Activated CD4-positive, alpha-beta memory T cell treated with anti-CD3 and anti-CD28 coated beads, Interleukin-2, amount 10 ng/mL, durations not matched to agents 7 days and 5 days (primary cell): Measurements from ENCODE around the gene CLPSL1. TPM values are rescaled to one million over a fixed set of nuclear protein-coding genes. Genes with fewer than 3 reads are reported as not detected.

Experiments used
- CTCF ChIA-PET: fragments of 350-600 bp; sonication (Branson Sonifier 250); formaldehyde crosslinking; loops from one replicate; lab custom pipeline; 2021; ENCODE audit warnings: antibody characterized with exemption, inconsistent platforms; lab: Charles Lee
- POLR2A ChIA-PET: fragments of 350-600 bp; sonication (Branson Sonifier 250); formaldehyde crosslinking; loops from one replicate; lab custom pipeline; 2021; ENCODE audit warnings: antibody characterized with exemption; lab: Charles Lee
- DNase-seq: peaks from one replicate; pipeline ENCODE4 v3.0.0-alpha.2; 2020
- H3K27ac Mint-ChIP-seq: one replicate; pipeline ENCODE4 v1.8.0; 2021; ENCODE audit warnings: mild to moderate bottlenecking, mixed read lengths
- H3K27me3 Mint-ChIP-seq: one replicate; pipeline ENCODE4 v1.8.0; 2021; ENCODE audit warnings: mixed read lengths
- H3K36me3 Mint-ChIP-seq: one replicate; pipeline ENCODE4 v1.8.0; 2021; ENCODE audit warnings: low read depth, mixed read lengths
- H3K4me1 Mint-ChIP-seq: one replicate; pipeline ENCODE4 v1.8.0; 2021; ENCODE audit warnings: mixed read lengths
- H3K4me3 Mint-ChIP-seq: one replicate; pipeline ENCODE4 v1.8.0; 2021; ENCODE audit warnings: mild to moderate bottlenecking, mixed read lengths
- H3K9me3 Mint-ChIP-seq: one replicate; pipeline ENCODE4 v1.8.0; 2021; ENCODE audit warnings: mixed read lengths
- total RNA-seq, 2 experiments: library from RNA; stranded (reverse); gene quantifications; one replicate each; pipeline ENCODE4 v1.2.3, GENCODE V29; 2021

The CLPSL1 gene
- total RNA-seq, 2 experiments from 2014 or later, result not detected

GRCh38 chr6:35742842-35743241 is 38.0 kb upstream of the CLPSL1 start:
- Mint-ChIP-seq H3K27ac (peak overlapping the region; percentile 7), H3K9me3 (peaks cover 6% of the 10 kb centered on the region), H3K36me3 (no peaks in the 10 kb centered on the region), H3K27me3 (no peaks in the 10 kb centered on the region), H3K4me1 (no peaks in the 10 kb centered on the region), H3K4me3 (no peak overlapping the region)
- no peak for DNase-seq
- ChIA-PET POLR2A (interaction anchor here (1.2 kb wide), 1 partner anchor 56 kb away, joined by 3 read pairs; no protein-coding TSS in a partner anchor), CTCF (interaction anchor here (0.5 kb wide), 1 partner anchor 1539 kb away, joined by 4 read pairs; no protein-coding TSS in a partner anchor)

- Mint-ChIP-seq H3K4me3 (no peak overlapping the region), H3K4me1 (no peaks in the 10 kb centered on the region), H3K27ac (no peak overlapping the region), H3K27me3 (no peaks in the 10 kb centered on the region), H3K36me3 (no peaks in the 10 kb centered on the region), H3K9me3 (peaks cover 12% of the 10 kb centered on the region)
- ChIA-PET CTCF (no interaction called here), POLR2A (no interaction called here)
- DNase-seq, result no peak
Observed at GRCh38 chr6:35745509-35745908, 35.3 kb upstream of the CLPSL1 start.

DNA sequence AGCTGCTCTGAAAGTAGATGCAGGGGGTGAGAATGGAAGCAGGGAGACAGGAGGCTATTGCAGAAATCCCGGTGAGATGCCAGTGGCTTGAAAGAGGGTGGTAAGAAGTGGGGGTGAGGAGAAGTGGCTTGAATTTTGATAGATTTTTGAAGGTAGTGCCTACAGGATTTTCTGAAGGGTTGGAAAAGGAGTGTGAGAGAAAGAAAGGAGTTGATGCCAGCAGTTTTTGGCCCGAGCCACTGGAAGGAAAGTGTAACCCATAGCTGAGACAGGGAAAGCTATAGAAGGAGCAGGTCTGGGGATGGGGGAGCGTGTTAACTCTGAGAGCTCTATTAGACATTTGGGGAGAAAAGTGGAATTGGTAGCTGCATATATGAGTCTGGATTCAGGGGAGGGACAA is 34.3 kb upstream of the CLPSL1 start:
- Mint-ChIP-seq H3K9me3 (peaks cover 12% of the 10 kb centered on the region), H3K27ac (no peak overlapping the region), H3K27me3 (no peaks in the 10 kb centered on the region), H3K4me3 (no peak overlapping the region), H3K36me3 (no peaks in the 10 kb centered on the region), H3K4me1 (peaks cover 2% of the 10 kb centered on the region)
- ChIA-PET CTCF (interaction anchor here (1.7 kb wide), 1 partner anchor 9 kb away, joined by 4 read pairs; the partner anchor contains the start of gene ARMC12), POLR2A (no interaction called here)
- DNase-seq, result no peak

DNA sequence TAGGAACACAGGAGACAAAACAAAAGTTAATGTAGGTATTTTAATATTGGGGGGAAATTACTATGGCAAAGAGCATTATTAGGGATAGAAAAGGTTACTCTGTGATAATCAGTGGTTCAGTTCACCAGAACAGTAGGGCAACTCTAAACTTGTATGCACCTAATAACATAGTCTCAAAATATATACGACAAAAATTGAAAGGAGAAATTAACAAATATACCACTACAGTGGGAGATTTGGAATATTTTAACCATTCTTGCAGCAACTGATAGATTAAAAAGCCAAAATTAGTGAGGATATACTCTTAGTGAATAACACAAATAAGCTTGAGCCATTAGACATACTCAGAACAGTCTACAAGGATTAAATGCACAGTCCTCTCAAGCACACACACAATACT is 32.9 kb upstream of the CLPSL1 start:
- Mint-ChIP-seq H3K4me1 (peaks cover 5% of the 10 kb centered on the region), H3K36me3 (no peaks in the 10 kb centered on the region), H3K27ac (no peak overlapping the region), H3K9me3 (peaks cover 12% of the 10 kb centered on the region), H3K4me3 (no peak overlapping the region), H3K27me3 (no peaks in the 10 kb centered on the region)
- ChIA-PET POLR2A (no interaction called here), CTCF (interaction anchor here (1.7 kb wide), 1 partner anchor 11 kb away, joined by 4 read pairs; the partner anchor contains the start of gene ARMC12)
- DNase-seq, result no peak

GRCh38 chr6:35750557-35750956 is 30.3 kb upstream of the CLPSL1 start:
- Mint-ChIP-seq H3K9me3 (peaks cover 12% of the 10 kb centered on the region), H3K4me3 (no peak overlapping the region), H3K27ac (no peak overlapping the region), H3K27me3 (no peaks in the 10 kb centered on the region), H3K36me3 (no peaks in the 10 kb centered on the region), H3K4me1 (peaks cover 5% of the 10 kb centered on the region)
- ChIA-PET POLR2A (no interaction called here), CTCF (interaction anchor here (0.5 kb wide), 1 partner anchor 96 kb away, joined by 4 read pairs; no protein-coding TSS in a partner anchor)
- no peak for DNase-seq

GRCh38 chr6:35751594-35751993 is 29.2 kb upstream of the CLPSL1 start:
- Mint-ChIP-seq H3K27ac (no peak overlapping the region), H3K9me3 (peaks cover 12% of the 10 kb centered on the region), H3K4me3 (no peak overlapping the region), H3K4me1 (peaks cover 5% of the 10 kb centered on the region), H3K27me3 (no peaks in the 10 kb centered on the region), H3K36me3 (no peaks in the 10 kb centered on the region)
- CTCF ChIA-PET, result interaction anchor here (1.5 to 1.7 kb wide), 2 partner anchors 16 to 199 kb away, joined by 3 to 6 read pairs; no protein-coding TSS in a partner anchor
- no peak for DNase-seq
- POLR2A ChIA-PET, result no interaction called here

GRCh38 chr6:35752330-35752729 is 28.5 kb upstream of the CLPSL1 start:
- peaks cover 5% of the 10 kb centered on the region for H3K4me1 Mint-ChIP-seq
- peaks cover 2% of the 10 kb centered on the region for H3K27me3 Mint-ChIP-seq
- DNase-seq, result no peak
- ChIA-PET POLR2A (no interaction called here), CTCF (interaction anchor here (1.5 to 1.7 kb wide), 2 partner anchors 16 to 200 kb away, joined by 3 to 6 read pairs; no protein-coding TSS in a partner anchor)
- H3K4me3 Mint-ChIP-seq, result no peak overlapping the region
- H3K9me3 Mint-ChIP-seq, result peaks cover 10% of the 10 kb centered on the region
- H3K27ac Mint-ChIP-seq, result no peak overlapping the region
- no peaks in the 10 kb centered on the region for H3K36me3 Mint-ChIP-seq

DNA sequence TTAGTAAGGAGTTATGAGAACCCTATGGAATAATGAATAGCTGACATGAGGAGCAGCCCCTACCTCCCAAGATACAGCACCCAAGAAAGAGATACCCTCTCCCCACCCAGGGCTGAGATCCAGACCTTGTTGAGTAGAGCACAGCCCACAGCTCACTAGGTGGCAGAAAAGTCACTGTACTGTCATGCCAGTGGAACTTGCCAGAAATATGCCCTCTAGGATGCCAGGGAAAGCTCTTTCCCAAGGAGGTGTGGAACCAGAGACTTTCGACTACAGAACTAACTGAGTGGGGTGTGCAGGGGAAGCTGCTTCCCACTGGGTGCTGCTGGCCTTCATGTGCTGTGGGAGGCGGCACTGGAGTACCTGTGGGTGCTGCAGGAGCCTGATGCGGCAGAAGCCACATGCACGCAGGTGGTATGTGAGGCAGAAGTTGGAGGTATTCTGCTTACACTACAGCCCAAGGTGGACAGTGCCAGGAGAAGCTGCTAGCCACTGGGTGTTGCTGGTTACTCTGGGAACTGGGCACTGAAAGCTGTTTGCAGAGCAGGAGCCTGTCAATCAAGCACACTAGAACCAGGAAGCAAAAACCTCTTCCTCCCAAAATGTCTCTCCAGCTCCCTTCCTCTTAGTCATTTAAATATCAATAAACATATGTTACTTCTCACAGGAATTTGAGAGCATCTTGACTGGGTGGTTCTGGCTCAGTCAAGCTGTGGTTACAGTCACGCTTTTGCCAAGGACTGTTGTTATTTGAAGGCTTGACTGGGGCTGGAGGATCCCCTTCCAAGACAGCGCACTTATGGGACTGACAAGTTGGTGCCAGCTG is 26.2 kb upstream of the CLPSL1 start:
- Mint-ChIP-seq H3K27ac (no peak overlapping the region), H3K27me3 (peaks cover 6% of the 10 kb centered on the region), H3K4me3 (no peak overlapping the region), H3K9me3 (no peaks in the 10 kb centered on the region), H3K4me1 (peaks cover 5% of the 10 kb centered on the region), H3K36me3 (no peaks in the 10 kb centered on the region)
- ChIA-PET POLR2A (interaction anchor here (1.1 kb wide), 1 partner anchor 220 kb away, joined by 4 read pairs; no protein-coding TSS in a partner anchor), CTCF (interaction anchor here (0.5 to 1.5 kb wide), 3 partner anchors 11 to 1543 kb away, joined by 3 to 4 read pairs (median 3); no protein-coding TSS in a partner anchor)
- DNase-seq, result no peak

GRCh38 chr6:35755278-35755924 is 25.4 kb upstream of the CLPSL1 start:
- ChIA-PET POLR2A (interaction anchor here (1.1 kb wide), 1 partner anchor 221 kb away, joined by 4 read pairs; no protein-coding TSS in a partner anchor), CTCF (interaction anchor here (1.2 to 1.5 kb wide), 2 partner anchors 12 to 19 kb away, joined by 3 read pairs; no protein-coding TSS in a partner anchor)
- Mint-ChIP-seq H3K36me3 (no peaks in the 10 kb centered on the region), H3K9me3 (no peaks in the 10 kb centered on the region), H3K4me1 (peaks cover 5% of the 10 kb centered on the region), H3K27ac (no peak overlapping the region), H3K27me3 (peaks cover 9% of the 10 kb centered on the region), H3K4me3 (no peak overlapping the region)
- DNase-seq, result no peak

DNA sequence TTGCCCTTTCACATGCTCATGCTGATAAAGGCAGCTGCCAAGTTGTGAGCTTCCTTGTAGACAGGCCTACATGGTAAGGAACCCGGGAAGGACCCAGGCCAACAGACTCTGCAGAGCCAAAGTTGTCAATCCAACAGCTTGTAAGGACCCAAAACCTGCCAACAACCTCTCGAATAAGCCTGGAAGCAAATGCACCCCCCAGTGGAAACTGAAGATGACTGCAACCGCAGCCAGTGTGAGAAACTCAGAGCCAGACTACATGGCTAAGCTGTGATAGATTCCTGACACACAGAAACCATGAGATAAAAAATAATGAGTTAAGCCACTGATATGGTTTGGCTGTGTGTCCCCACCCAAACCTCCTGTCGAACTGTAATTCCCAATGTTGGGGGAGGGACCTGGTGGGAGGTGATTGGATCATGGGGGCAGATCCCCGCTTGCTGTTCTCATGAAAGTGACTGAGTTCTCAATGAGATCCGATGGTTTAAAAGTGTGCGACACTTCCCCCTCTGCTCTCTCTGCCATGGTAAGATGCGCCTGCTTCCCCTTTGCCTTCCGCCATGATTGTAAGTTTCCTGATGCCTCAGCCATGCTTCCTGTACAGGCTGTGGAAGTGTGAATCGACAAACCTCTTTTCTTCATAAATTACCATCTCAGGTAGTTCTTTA is 23.2 kb upstream of the CLPSL1 start:
- Mint-ChIP-seq H3K27ac (no peak overlapping the region), H3K4me1 (no peaks in the 10 kb centered on the region), H3K9me3 (no peaks in the 10 kb centered on the region), H3K4me3 (no peak overlapping the region), H3K36me3 (no peaks in the 10 kb centered on the region), H3K27me3 (peaks cover 17% of the 10 kb centered on the region)
- ChIA-PET CTCF (interaction anchor here (1.0 to 1.3 kb wide), 3 partner anchors 21 to 235 kb away, joined by 3 to 5 read pairs (median 3); partner anchors contain the start of gene ARMC12), POLR2A (no interaction called here)
- DNase-seq, result no peak

GRCh38 chr6:35759426-35759825 is 21.4 kb upstream of the CLPSL1 start:
- ChIA-PET POLR2A (no interaction called here), CTCF (interaction anchor here (2.0 kb wide), 1 partner anchor 237 kb away, joined by 6 read pairs; no protein-coding TSS in a partner anchor)
- H3K4me1 Mint-ChIP-seq, result no peaks in the 10 kb centered on the region
- no peak overlapping the region for H3K27ac Mint-ChIP-seq
- H3K9me3 Mint-ChIP-seq, result no peaks in the 10 kb centered on the region
- no peaks in the 10 kb centered on the region for H3K36me3 Mint-ChIP-seq
- H3K27me3 Mint-ChIP-seq, result peaks cover 35% of the 10 kb centered on the region
- no peak overlapping the region for H3K4me3 Mint-ChIP-seq
- DNase-seq, result no peak

DNA sequence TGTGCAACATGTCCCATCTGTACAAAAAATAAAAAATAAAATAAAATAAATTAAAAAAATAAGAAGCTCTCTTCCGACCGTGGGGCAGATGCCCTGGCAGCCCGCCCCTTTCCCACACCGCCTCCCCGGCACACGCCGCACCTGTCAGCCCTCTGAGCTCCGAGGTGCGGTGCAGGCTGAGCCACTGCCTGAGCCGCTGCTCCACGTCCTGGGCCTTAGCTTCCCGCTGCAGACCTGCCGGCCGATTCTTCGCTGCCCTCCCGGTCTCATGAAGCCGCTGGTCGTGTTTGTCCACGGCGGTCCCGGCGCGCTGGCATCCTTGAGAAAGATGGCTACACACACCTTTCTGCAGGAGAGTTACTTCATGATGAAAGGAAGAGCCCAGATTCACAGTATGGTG is 15.1 kb upstream of the CLPSL1 start:
- H3K27me3 Mint-ChIP-seq, result peaks cover 38% of the 10 kb centered on the region
- H3K4me3 Mint-ChIP-seq, result no peak overlapping the region
- no peak for DNase-seq
- H3K9me3 Mint-ChIP-seq, result no peaks in the 10 kb centered on the region
- no peaks in the 10 kb centered on the region for H3K4me1 Mint-ChIP-seq
- H3K27ac Mint-ChIP-seq, result no peak overlapping the region
- ChIA-PET POLR2A (no interaction called here), CTCF (no interaction called here)
- no peaks in the 10 kb centered on the region for H3K36me3 Mint-ChIP-seq
